Choroid plexus epithelial cell (primary cell): ENCODE results near the gene SLX4IP.

Source experiments
- DNase-seq: peaks from one replicate; pipeline ENCODE4 v3.0.0-alpha.2; 2010; ENCODE audit warnings: low read depth
- H3K4me3 ChIP-seq: 2 replicates; pipeline ENCODE4 v1.5.1; 2011; ENCODE audit warnings: low read depth, mild to moderate bottlenecking, control low read depth, low read length, moderate library complexity
- TF ChIP-seq, protein P1 (sequence below): conservative IDR thresholded peaks from 2 replicates; pipeline ENCODE4 v1.5.1; 2011; ENCODE audit warnings: low read depth, mild to moderate bottlenecking, control low read depth, inconsistent platforms, low read length, moderate library complexity

Gene SLX4IP

GRCh38 chr20:10541668-10542411, 106.7 kb downstream of the SLX4IP start:
- no peak for DNase-seq
- H3K4me3 ChIP-seq, result no peak overlapping the region
- TF ChIP-seq, protein P1, sequence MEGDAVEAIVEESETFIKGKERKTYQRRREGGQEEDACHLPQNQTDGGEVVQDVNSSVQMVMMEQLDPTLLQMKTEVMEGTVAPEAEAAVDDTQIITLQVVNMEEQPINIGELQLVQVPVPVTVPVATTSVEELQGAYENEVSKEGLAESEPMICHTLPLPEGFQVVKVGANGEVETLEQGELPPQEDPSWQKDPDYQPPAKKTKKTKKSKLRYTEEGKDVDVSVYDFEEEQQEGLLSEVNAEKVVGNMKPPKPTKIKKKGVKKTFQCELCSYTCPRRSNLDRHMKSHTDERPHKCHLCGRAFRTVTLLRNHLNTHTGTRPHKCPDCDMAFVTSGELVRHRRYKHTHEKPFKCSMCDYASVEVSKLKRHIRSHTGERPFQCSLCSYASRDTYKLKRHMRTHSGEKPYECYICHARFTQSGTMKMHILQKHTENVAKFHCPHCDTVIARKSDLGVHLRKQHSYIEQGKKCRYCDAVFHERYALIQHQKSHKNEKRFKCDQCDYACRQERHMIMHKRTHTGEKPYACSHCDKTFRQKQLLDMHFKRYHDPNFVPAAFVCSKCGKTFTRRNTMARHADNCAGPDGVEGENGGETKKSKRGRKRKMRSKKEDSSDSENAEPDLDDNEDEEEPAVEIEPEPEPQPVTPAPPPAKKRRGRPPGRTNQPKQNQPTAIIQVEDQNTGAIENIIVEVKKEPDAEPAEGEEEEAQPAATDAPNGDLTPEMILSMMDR, result no peak

- no peak for DNase-seq
- TF ChIP-seq, protein P1, result no peak
Measured at GRCh38 chr20:10542442-10542841, 107.3 kb downstream of the SLX4IP start.

GRCh38 chr20:10543480-10543879, 108.4 kb downstream of the SLX4IP start:
- H3K4me3 ChIP-seq, result no peak overlapping the region
- TF ChIP-seq, protein P1, result no peak
- DNase-seq, result no peak

More at GRCh38 chr20:10542442-10542841, 107.3 kb downstream of the SLX4IP start:
- no peak overlapping the region for H3K4me3 ChIP-seq

DNA sequence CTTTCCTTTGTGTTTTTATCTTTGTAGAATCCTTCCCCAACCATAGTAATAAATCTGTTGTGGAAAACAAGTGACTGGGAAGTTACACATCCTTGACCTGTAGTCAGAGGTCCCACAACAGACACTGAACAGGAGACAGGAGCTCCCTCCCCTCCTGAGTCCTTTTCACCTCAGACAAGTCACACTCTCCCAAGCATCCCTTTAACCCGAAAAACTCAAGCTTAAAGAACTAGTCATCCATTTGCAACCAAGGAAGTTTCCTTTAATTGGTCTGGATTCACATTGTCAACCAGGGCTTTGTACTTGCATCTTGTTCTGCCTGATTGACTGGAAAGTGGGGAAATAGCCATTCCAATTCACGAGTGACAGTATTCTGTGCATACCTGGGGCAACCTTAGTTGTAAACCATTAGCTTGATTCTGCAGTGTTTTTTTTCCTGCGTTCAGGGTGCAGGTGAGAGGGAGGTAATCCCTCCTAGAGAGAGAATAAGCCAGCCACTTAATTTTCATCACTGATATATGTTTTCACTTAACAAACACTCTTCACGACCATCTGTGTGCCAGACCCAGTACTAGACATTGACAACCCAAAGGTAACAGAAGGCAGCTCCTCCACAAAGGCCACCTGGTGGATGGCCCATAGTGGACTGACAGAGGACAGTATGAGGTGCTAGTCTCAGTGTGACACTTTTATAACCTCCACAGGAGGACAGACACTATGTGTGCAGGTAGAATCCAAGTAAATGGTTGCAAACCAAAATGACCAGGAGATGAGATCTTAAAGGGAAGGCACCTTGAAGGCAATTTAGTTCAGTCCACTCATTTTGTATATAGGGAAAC, 112.4 kb downstream of the SLX4IP start:
- no peak for DNase-seq
- H3K4me3 ChIP-seq, result no peak overlapping the region
- TF ChIP-seq, protein P1, result no peak

DNA sequence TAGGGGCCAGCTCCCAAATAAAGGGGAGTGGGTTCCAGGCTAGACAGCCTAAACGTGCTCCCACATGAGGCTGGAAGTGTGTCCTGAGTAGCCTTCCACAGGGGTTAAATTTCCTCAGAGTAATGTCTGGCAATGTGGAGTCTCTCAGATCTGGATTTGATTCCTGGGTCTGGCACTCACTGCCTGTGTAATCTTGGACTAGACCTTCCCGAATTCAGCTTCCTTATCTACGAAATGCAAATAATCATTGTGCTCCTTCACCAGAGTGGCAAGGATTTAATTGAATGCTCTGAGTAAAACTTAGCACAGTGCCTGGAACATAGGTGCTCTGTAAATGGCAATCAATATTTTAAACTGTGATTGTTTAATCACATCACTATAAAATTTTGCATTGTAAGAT, 114.4 kb downstream of the SLX4IP start:
- no peak overlapping the region for H3K4me3 ChIP-seq
- DNase-seq, result no peak
- TF ChIP-seq, protein P1, result no peak

- no peak overlapping the region for H3K4me3 ChIP-seq
- no peak for DNase-seq
- TF ChIP-seq, protein P1, result no peak
Measured at GRCh38 chr20:10550204-10551118, 115.4 kb downstream of the SLX4IP start.
